ENCODE results near the gene RNU6-9.
"Not testable (repeated sequence)": the region's sequence is repeated elsewhere in the genome, so short reads cannot be mapped to it uniquely, and the experiment has no call there.

RNU6-9 gene

DNA sequence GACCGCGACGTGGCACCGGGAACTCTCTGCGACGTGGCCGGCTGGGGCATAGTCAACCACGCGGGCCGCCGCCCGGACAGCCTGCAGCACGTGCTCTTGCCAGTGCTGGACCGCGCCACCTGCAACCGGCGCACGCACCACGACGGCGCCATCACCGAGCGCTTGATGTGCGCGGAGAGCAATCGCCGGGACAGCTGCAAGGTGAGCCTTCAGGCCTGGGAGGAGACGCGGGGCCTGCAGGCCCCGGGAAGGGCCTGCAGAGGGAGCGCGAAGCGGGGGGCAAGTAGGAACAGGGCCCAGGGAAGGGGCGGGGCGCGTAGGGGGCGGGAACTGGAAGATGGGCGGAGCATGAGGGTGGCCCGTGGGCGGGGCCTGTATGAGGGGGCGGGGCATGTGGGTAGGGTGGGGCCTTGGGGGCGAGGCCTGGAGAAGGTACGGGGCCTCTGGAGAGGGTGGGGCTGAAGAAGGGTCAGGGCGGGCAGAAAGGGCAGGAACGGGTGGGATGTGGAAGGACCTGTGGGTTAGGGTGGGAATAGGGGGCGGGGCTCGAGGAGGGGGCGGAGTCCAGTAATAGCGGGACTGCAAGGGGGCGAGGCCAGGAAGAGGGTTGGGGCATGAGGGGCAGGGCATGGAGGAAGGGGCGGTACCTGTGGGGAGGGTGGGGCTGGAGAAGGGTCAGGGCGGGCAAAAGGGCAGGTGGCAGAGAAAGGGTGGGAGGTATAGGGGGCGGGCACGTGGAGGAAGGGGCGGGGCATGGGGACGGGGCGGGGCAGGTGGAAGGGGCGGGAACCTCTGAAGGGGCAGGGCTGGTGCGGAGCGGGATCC, 31.3 kb upstream of the RNU6-9 start:
- DNase-seq (ENCODE audit: low spot score) = peak; percentile 79

GRCh38 chr19:862581-863314, 30.5 kb upstream of the RNU6-9 start:
- DNase-seq (ENCODE audit: low spot score) = no peak

DNA sequence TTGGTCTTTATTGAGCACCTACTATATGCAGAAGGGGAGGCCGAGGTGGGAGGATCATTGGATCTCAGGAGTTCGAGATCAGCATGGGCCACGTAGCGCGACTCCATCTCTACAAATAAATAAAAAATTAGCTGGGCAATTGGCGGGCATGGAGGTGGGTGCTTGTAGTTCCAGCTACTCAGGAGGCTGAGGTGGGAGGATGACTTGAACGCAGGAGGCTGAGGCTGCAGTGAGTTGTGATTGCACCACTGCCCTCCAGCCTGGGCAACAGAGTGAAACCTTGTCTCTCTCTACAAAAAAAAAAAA, 30.0 kb upstream of the RNU6-9 start:
- DNase-seq (ENCODE audit: low spot score) = no peak

DNA sequence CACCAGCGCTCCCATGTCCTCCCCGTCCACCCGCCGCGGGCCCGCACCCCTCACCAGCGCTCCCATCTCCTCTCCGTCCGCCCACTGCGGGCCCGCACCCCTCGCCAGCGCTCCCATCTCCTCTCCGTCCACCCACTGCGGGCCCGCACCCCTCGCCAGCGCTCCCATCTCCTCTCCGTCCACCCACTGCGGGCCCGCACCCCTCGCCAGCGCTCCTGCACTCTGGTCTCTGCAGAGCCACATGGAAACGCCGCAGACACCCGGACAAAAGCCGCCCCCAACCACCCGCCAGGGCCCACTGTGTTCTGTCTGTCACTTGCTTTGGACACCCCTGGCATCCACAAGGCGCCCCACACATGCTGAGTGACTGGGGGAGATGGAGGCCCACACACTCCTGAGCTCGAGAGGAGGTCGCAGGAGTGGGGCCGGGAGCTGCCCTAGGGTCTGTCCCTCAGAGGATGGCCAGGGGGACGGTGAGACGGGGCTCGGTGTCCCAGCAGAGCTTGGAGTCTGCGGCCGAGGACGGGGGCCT, 26.4 kb upstream of the RNU6-9 start:
- DNase-seq (ENCODE audit: low spot score) = no peak

GRCh38 chr19:867301-867793, 25.9 kb upstream of the RNU6-9 start:
- no peak for DNase-seq (ENCODE audit: low spot score)

DNA sequence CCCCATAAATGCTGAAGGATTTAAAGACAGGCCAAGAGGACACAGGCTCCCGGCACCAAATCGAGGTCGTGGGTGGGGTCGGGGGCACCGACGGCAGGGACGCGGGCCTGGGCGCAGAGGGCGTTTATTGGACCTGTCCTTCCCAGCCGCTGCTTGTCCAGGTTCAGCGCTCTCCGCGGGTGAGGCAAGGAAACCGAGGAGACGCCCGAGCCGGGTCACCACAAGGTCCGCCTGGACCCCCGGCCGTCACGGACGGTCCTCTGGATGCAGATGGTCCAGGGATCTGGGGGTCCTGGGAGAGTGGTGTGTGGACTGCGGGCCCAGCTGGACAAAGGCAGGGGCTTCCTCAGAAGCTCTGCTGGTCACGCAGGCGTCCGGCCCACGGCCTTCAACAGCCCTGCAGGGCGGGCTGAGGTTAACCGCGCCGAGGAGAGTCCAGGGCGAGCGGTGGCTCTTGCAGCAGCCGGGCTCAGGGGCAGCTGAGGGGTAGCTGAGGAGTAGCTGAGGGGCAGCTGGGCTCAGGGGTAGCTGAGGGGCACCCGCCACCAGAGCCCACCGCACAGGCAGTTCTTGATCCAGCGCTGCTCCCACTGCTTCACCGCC, 25.3 kb upstream of the RNU6-9 start:
- no peak for DNase-seq (ENCODE audit: low spot score)

GRCh38 chr19:868458-869244, 24.6 kb upstream of the RNU6-9 start:
- no peak for DNase-seq (ENCODE audit: low spot score)

- no peak for DNase-seq (ENCODE audit: low spot score)
Measured at GRCh38 chr19:869245-870177, 23.8 kb upstream of the RNU6-9 start.

GRCh38 chr19:870314-870713, 23.0 kb upstream of the RNU6-9 start:
- no peak for DNase-seq (ENCODE audit: low spot score)

DNA sequence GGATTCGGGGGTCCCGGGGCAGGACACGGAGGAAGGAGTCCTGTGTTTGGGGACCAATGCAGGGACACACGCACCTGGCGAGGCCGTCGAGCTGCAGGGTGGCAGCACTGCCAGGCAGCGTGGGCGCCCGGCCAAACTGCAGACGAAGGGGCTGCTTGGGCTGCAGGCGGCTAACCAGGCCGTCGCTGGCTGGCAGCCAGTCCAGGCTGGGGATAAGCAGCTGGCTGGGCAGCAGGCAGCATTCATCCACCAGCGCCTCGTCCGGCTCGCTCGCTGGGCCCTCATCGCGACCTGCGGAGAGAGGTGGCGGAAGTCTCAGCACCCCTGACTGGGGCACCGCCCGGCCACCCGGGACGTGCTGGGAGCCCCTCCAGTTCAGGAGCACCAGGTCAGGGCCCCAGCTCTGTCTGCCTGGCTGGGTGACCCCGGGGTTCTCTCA, 22.3 kb upstream of the RNU6-9 start:
- DNase-seq (ENCODE audit: low spot score) = no peak

- DNase-seq (ENCODE audit: low spot score) = peak; percentile 79
Measured at GRCh38 chr19:871446-872265, 21.6 kb upstream of the RNU6-9 start.

DNA sequence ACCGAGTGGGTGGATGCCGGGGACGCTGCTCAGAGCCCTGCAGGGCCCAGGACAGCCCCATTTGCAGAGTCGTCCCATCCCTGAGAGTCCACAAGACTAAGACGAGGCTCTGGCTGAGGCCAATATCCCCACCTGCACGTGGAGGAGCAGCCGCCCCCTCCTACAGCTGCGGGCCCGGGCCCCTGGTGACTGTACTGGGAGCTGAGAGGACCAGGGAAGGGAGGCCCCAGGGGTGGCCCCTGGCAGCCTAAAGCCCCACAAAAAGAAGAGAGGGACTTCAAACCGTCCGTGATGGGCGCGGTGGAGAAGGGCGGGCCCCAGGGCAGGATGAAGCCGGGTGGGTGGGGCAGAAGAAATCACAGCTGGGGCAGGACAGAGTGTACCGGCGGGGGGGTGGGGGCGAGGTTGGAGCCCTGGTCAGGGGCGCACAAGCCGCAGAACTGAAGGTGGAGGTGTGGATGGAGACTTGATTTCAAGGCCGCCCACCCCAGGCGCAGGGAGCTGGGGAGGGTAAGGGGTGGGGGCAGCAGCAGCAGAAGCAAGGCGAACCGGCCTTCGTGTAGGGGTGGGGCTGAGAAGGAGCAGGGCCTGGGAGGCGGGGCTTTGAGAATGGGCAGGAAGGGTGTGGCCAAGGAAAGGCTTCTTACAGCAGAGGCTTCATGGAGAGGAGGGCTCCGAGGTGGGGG, 20.9 kb upstream of the RNU6-9 start:
- peak; percentile 57 for DNase-seq (ENCODE audit: low spot score)

DNA sequence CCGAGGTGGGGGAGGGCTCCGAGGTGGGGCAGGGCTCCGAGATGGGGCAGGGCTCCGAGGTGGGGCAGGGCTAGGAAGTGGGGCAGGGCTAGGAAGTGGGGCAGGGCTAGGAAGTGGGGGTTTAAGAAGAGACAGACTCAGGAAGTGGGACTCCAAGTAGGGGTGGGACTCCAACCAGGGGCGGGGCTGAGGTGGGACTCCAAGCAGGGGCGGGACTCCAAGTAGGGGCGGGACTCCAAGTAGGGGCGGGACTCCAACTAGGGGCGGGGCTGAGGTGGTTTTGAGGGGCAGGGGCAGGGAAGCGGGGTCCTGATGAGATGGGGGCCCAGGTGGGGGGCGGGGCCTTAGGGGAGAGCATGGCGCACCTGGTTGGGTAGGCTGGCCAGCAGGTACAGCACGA, 20.2 kb upstream of the RNU6-9 start:
- DNase-seq (ENCODE audit: low spot score) = peak; percentile 58

GRCh38 chr19:873561-874041, 19.7 kb upstream of the RNU6-9 start:
- DNase-seq (ENCODE audit: low spot score) = no peak

GRCh38 chr19:875265-875879, 17.9 kb upstream of the RNU6-9 start:
- no peak for DNase-seq (ENCODE audit: low spot score)

- DNase-seq (ENCODE audit: low spot score) = no peak
Measured at GRCh38 chr19:876089-876488, 17.2 kb upstream of the RNU6-9 start.

GRCh38 chr19:876780-877314, 16.4 kb upstream of the RNU6-9 start:
- no peak for DNase-seq (ENCODE audit: low spot score)

- not testable (repeated sequence) for DNase-seq (ENCODE audit: low spot score)
Measured at GRCh38 chr19:877992-878660, 15.2 kb upstream of the RNU6-9 start.
